GM23338 (cell line): ENCODE data around the gene MTF1.

Experiments used
- CREB1 ChIP-seq: fragments of 250-450 bp; sonication (Bioruptor Pico); IDR thresholded peaks from 2 replicates; pipeline ENCODE4 v1.5.0; 2020; ENCODE audit warnings: low read depth, mild to moderate bottlenecking, moderate library complexity
- EZH2 ChIP-seq: fragments of 200-600 bp; sonication (generic); IDR thresholded peaks from one replicate; pipeline ENCODE4 v1.8.0; 2017; ENCODE audit warnings: antibody characterized with exemption, mild to moderate bottlenecking, low read depth; ENCODE audit not compliant: unreplicated experiment
- EZH2phosphoT487 ChIP-seq: fragments of 200-600 bp; sonication (generic); IDR thresholded peaks from one replicate; pipeline ENCODE4 v1.8.1; 2018; ENCODE audit warnings: antibody characterized with exemption; ENCODE audit not compliant: unreplicated experiment
- JUNB ChIP-seq: IDR thresholded peaks from one replicate; pipeline ENCODE4 v1.6.1; 2016; ENCODE audit warnings: antibody characterized with exemption; ENCODE audit not compliant: unreplicated experiment
- POLR2AphosphoS5 ChIP-seq: IDR thresholded peaks from 2 replicates; pipeline ENCODE4 v1.6.1; 2016; ENCODE audit warnings: antibody characterized with exemption, low read depth
- REST ChIP-seq: IDR thresholded peaks from one replicate; pipeline ENCODE4 v1.6.1; 2018; ENCODE audit warnings: antibody characterized with exemption; ENCODE audit not compliant: unreplicated experiment
- STAT1 ChIP-seq: IDR thresholded peaks from one replicate; pipeline ENCODE4 v1.6.1; 2016; ENCODE audit warnings: antibody characterized with exemption; ENCODE audit not compliant: unreplicated experiment
- TF ChIP-seq, protein P1 (sequence below), 2 experiments: fragments of 200-600 bp in 1 of 2; sonication (generic) in 1 of 2; conservative IDR thresholded peaks; 2 replicates each; pipeline versions ENCODE4 v1.5.1 to v1.6.1; 2016 to 2017; ENCODE audit warnings: antibody characterized with exemption in 2 of 2, low read depth in 2 of 2, mild to moderate bottlenecking in 2 of 2, moderate library complexity in 1 of 2
- TF ChIP-seq, protein P2 (sequence below): IDR thresholded peaks from 2 replicates; pipeline ENCODE4 v1.6.1; 2016; ENCODE audit warnings: antibody characterized with exemption

DNA sequence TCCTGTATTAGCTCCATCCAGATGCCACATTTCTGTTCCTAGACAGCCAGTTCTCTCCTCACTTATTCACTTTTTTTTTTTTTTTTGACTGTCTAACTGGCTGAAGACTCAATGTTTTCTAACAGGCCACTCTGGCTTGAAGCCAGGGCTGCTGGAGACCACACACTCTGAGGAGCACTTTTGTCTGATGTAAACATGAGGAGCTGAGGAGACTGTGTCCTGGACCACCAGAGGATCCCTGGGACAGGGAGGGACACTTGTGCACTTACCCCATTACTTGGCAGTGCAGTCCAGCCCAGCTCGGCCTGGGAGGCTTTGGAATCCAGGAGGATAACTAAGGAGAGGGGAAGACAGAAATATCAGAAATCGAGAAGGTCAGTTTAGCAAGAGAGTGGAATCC is 96.9 kb downstream of the MTF1 start:
- TF ChIP-seq, protein P1, sequence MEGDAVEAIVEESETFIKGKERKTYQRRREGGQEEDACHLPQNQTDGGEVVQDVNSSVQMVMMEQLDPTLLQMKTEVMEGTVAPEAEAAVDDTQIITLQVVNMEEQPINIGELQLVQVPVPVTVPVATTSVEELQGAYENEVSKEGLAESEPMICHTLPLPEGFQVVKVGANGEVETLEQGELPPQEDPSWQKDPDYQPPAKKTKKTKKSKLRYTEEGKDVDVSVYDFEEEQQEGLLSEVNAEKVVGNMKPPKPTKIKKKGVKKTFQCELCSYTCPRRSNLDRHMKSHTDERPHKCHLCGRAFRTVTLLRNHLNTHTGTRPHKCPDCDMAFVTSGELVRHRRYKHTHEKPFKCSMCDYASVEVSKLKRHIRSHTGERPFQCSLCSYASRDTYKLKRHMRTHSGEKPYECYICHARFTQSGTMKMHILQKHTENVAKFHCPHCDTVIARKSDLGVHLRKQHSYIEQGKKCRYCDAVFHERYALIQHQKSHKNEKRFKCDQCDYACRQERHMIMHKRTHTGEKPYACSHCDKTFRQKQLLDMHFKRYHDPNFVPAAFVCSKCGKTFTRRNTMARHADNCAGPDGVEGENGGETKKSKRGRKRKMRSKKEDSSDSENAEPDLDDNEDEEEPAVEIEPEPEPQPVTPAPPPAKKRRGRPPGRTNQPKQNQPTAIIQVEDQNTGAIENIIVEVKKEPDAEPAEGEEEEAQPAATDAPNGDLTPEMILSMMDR (conservative IDR thresholded peaks at IDR 0.05; ENCODE audit: low read depth in 2 of 2): no peak
- TF ChIP-seq EZH2 (no peak), REST (no peak), CREB1 (CRISPR knock-in tag) (no peak), POLR2AphosphoS5 (no peak), EZH2phosphoT487 (no peak), JUNB (no peak), STAT1 (no peak)
- TF ChIP-seq, protein P2, sequence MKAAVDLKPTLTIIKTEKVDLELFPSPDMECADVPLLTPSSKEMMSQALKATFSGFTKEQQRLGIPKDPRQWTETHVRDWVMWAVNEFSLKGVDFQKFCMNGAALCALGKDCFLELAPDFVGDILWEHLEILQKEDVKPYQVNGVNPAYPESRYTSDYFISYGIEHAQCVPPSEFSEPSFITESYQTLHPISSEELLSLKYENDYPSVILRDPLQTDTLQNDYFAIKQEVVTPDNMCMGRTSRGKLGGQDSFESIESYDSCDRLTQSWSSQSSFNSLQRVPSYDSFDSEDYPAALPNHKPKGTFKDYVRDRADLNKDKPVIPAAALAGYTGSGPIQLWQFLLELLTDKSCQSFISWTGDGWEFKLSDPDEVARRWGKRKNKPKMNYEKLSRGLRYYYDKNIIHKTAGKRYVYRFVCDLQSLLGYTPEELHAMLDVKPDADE: no peak
